LoVo (cell line): ENCODE data around the gene AKT2.

Experiments
- DNase-seq: peaks from one replicate; pipeline ENCODE4 v3.0.0-alpha.2; 2016; ENCODE audit warnings: low spot score

Gene AKT2

DNA sequence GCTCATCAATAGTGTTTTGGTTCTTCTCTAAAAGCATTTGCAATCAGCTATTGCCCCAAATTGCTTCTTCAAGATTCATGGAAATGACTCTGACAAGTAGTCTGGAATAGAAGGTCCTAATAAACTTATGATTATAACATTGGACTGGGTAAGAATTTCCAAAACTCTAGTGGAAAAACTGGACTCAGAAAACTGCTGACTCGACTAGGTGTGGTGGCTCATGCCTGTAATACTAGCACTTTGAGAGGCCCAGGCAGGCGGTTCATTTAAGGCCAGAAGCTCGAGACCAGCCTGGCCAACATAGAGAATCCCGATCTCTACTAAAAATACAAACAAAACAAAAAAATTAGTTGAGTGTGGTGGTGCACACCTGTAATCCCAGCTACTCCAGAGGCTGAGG, 15.5 kb upstream of the AKT2 start:
- DNase-seq = no peak

DNA sequence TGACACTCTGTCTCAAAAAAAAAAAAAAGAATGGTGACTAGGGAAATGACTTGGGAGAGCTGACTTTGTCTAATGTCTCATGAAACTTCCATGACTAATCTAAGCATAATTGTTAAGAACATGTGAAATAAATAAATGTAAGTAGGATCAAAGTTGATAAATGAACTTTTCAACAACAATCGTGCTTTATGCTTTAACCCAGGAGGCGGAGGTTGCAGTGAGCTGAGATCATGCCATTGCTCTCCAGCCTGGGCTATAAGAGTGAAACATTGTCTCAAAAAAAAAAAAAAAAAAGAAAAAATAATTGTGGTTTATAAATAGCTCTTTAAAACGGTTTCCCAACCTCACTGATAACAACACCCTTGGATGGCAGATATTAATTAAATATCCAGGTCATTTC, 12.9 kb upstream of the AKT2 start:
- no peak for DNase-seq

DNA sequence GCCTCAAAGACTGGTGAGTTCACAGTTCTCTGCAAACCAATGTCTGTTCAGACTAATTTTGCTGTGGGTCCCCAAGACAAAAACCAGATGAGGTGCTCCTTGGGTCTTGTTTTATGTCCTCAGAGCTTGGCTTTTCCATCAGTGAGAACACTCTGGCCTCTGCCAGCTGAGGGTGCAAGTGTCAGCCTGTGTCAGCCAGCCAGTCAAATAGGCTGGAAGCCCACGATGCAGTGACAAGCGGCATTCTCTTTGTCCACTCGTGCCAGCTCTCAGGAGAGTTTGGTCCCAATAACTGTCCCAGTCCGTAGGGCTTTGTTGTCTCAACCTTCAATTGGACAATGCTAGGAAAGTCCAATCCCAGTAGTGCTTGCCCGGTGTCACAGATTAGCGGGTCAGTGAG, 9.4 kb upstream of the AKT2 start:
- no peak for DNase-seq

DNA sequence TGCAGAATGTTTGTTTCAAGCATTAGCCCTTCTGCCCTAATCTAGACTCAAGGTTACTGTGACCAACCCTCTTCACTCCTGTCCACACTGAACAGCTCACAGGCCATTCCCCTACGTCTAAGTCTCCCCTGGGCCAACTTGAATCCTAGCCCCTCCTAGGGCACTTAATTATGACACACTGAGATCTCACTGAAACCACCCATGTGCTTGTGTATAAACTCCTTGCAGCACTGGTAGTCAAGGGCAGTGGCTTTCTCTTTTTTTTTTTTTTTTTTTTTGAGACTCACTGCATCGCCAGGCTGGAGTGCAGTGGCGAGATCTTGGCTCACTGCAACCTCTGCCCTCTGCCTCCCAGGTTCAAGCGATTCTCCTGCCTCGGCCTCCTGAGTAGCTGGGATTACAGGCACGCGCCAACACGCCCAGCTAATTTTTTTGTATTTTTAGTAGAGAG, 1.9 kb upstream of the AKT2 start:
- DNase-seq = no peak

- DNase-seq = no peak
These were observed 1.3 kb upstream of the AKT2 start for GRCh38 chr19:40286235-40286970.

DNA sequence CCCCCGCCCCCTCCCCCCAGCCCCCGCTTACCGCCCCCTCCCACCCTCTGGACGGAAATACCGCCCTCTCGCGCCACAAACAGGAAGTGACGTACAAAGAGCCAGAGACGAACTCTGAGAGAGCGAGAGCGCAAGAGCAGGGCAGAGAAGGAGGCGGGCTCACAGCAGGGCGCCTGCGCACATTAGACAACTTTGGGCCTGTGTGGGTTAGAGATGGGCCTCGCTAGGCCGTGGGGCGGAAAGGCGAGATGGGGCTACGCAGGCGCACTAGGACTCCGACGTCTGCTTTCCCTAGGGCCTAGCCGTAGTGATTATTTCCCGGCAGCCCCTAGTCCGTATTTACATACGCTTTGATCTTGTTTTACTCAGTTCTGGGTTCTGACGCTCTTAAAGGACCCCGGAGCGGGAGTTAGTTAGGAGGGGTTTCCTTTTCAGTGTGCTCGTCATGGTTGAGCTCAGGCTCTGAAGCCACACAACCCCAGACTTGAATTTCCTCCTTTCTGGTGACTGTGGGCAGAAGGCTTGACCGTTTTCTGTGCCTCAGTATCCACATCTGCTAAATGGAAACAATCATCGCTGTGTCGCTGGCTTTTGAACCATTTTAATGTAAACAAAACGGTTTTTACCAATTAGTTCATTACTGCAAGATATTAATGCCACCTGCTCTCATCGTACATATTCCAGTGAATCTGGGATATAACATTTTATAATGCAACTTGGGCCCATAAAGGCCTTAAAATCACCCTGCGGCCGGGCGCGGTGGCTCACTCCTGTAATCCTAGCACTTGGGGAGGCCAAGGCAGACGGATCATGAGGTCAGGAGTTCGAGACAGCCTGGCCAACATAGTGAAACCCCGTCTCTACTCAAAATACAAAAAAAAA, 449 bp upstream of the AKT2 start:
- DNase-seq = peak; percentile 100

DNA sequence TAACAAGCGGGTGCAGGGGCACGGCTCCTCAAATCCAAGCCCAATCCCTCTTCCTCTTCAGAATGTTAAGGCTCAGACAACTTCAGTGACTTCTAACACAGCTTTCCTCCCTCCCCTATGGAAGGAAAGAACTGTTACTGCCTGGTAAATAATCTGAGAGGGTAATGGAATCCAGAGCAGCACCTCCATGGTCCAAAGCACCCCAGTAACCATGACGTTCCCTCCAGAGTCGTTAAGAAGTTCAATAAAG, 969 bp downstream of the AKT2 start:
- no peak for DNase-seq

DNA sequence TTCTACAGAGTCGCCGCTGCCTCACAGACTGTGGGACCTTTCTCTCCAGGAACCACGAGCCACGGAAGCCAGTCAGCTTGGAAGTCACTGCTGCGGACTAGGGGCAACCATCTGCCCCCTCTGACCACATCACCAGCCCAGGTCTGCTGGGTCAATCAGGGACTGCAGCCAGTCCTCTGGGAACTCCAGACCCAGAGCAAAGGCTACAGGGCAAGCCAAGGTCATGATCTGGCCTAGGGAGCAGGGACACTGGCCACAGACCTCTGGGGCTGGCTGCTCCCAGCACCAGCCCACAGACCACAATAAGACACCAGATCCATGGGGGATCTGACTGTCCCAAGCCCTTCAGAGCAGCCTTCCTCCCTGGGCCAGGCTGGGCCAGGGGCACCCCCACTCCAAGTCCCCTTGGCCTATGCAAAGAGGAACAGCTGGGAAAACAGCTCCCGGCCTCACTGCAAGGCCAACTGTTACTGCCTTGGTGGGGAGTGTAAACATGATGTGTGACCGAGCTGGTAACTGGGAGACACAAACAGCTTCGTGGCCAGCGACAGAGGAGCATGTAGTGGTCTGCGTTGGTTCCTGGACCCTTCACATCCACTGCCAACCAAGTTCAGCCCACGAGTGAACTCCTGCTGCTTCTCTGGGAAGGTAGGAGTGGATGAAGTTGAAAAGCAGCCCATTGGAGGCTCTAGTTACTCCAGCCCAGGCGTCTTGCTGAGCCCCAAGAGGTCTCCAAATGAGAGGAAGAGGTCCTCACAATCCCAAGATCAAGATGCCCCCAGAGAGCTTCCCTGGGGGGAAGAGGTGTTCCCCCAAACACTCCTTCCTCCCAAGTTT, 1.5 kb downstream of the AKT2 start:
- no peak for DNase-seq

- no peak for DNase-seq
These were observed 2.2 kb downstream of the AKT2 start for GRCh38 chr19:40282920-40283319.

- no peak for DNase-seq
These were observed 3.0 kb downstream of the AKT2 start for GRCh38 chr19:40282209-40282580.

DNA sequence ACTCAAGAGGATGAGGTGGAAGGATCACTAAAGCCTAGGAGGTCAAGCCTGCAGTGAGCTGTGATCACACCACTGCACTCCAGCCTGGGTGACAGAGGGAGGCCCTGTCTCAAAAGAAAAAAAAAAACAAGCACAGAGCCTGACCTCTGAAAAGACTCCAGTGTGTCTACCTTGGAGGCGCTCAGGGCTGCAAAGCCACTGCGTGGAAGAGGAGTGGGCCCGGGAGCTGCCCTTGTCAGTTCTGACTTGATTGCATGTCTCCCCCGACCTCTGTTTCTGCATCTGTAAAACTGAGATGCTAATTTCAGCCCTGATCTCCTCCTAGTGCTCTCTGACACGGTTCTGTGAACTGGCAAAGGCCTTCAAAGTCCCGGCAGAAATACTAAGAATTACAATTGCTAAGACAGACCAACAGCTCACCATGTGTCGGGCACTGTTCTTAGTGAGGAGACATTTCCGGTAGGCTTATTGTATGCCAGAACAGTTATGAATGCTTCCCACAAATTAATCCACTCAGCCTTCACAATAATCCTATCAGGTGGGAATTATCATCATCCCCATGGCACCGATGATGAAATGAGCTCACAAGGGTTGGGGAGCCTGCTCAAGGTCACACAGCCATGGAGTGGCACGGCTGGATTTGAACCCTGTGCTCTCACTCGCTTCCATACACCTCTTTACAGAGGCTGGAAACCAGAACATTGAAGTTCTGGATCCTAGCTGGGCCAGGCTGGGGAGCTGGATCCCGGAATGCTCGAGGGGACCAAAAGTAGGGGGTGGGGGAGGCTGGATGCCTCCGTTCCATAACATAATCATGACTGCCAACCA, 3.5 kb downstream of the AKT2 start:
- DNase-seq = no peak

- DNase-seq = no peak
These were observed 4.4 kb downstream of the AKT2 start for GRCh38 chr19:40280608-40281221.

DNA sequence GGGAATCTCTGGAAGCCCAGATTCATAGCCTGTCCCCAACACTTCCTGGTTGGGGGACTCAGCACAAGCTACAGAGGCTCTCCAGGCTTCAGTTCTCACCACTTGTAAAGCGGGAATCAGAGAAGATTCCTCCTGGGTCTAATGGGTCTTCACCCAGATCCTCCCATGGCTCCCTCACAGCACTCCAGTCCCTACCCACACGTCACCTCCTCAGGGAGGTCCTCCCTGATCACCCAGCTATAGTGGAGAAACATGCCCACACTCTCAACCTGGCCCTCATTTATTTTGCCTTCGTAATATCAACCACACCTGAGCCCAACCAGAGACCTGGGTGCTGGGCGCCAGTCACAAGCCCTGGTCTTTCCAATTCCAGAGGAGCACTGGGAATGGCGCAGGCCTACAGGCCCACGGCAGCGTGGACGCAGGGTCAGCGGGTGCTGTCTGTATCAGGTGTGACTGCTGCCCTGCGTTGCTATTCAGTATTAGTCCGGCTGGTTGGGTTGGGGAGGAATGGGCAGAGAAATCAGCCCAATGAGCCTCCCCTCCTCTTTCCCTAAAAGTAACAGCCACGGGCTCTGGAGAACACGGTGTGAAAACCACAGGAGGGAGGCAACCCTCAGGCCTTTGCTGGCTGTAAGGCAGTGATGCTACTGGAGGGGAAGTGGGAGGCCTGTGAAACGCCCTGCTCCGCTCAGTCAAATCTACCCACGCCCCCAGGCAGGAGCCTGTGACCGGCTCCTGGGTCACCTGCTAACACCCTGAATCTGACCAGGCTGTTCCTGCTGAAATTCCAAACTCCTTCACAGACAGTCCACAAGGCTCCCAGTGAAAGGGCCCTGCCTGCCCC, 5.2 kb downstream of the AKT2 start:
- no peak for DNase-seq

DNA sequence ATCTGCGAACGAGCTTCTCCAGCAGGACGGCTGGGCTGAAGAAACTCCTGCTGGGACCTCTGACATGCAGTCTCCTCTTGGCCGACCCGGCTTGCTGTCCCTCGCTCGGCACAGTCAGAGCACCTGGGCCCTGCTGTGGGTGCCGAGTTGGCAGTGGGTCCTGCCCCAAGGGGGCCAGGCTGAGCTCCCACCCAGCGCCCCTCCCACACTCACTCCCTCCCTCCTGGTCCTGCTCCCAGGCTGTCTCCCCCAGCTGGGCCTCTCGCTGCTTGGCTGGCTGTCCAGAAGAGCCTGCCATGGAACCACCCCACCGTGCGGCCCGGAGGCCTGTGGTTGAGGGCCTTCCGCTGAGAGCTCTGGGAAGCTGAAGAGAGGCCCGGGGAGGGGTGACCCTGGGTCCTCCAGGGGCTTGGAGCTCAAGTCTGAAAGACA, 6.0 kb downstream of the AKT2 start:
- DNase-seq = no peak

DNA sequence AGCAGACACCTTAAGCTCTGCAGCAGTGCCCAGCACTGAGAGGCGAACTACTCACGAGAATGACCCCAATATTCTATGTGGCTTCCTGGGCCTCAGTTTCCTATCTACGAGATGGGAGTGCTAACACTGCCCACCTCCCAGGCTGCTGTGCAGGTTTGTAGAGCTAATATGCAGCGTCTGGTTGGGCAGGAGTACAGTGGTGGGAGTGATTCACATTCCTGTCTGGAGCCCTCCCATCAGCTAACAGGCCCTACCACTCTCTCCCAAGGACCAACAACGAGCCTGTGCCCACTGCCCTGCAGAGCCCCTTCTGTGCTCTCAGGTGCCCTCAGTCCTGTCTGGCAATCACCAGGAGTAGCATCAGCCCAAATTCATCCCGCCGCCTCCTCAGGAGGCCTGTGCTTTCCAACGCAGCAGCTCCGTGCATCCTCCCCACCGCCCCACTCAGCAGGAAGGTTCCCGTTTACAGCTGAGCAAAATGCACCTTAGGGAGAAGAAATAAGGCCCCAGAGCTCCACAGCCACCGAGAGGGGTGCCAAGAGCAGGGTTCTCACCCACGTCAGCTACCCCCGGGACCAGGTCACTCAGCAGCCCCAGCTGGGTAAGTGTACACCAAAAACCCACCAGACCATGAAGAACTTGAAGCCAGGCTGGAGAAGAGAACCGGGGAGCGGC, 6.6 kb downstream of the AKT2 start:
- DNase-seq = no peak

DNA sequence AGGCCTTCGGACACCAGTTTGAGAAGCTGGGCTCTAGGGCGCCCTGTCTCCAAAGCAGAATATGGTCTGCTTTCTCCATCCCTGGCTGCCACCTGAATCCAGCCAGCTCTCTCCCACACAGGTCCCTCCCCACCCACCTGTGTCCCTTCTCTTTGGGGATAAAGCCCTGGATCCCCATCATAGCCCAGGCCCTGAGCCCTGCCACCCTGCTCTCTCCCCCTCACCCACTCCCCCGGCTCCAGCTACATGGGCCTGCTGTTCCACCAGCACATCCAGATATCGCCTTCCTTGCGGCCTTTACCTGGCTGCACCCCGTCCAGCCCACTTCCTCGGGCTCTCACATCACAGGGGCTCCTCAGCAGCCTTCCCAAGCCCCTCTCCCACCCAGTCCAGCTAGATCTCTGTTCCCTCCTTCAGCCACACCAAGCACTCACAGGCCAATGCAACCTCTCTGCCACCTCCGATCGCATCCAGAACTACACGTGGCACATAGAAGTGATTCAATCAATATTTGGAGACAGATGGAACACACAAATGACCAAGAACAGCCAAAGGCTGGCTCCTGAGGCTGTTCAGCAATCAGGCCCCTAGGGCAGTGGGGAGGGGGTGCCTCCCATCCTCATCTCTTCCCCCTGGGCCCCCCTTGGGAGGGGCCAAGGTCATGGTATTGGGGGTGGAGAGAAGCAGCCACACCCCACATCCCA, 7.6 kb downstream of the AKT2 start:
- DNase-seq = no peak

- no peak for DNase-seq
These were observed 10.3 kb downstream of the AKT2 start for GRCh38 chr19:40274585-40275544.
